ENCODE results near the gene IL24. TPM values are rescaled to one million over a fixed set of nuclear protein-coding genes. Genes with fewer than 3 reads are reported as not detected.

The IL24 gene
- total RNA-seq, 1 donor from 2014 or later = not detected

GRCh38 chr1:206951318-206952100 lies 54.3 kb downstream of the IL24 start:
- no peak for DNase-seq (ENCODE audit: low read depth in 2 of 2)

GRCh38 chr1:206952171-206952570 lies 54.9 kb downstream of the IL24 start:
- DNase-seq (ENCODE audit: low read depth in 2 of 2) = no peak

- no peak for DNase-seq (ENCODE audit: low read depth in 2 of 2)
Observed at GRCh38 chr1:206953126-206953525, 55.9 kb downstream of the IL24 start.

GRCh38 chr1:206953626-206954025 lies 56.4 kb downstream of the IL24 start:
- DNase-seq (ENCODE audit: low read depth in 2 of 2) = no peak

Other genes with a start within 250 kb of the IL24 start
- 24.6 and 30.2 TPM in 2 replicates for gene MAPKAPK2, start 212.5 kb upstream of the IL24 start, total RNA-seq
- gene IL19, start 126.7 kb upstream of the IL24 start, total RNA-seq = not detected in 2 replicates
- gene IL10, start 124.9 kb upstream of the IL24 start, total RNA-seq = not detected in 2 replicates
- not detected in 2 replicates for gene IL20, start 31.8 kb upstream of the IL24 start, total RNA-seq
- not detected in 2 replicates for gene FCMR, start 24.5 kb downstream of the IL24 start, total RNA-seq
- not detected in 2 replicates for gene PIGR, start 49.0 kb downstream of the IL24 start, total RNA-seq
- gene FCAMR, start 73.0 kb downstream of the IL24 start, total RNA-seq = not detected in 2 replicates
- not detected in 2 replicates for gene C1orf116, start 135.3 kb downstream of the IL24 start, total RNA-seq
- 3.9 and 5.8 TPM in 2 replicates for gene YOD1, start 153.8 kb downstream of the IL24 start, total RNA-seq
- gene PFKFB2, start 155.8 kb downstream of the IL24 start, total RNA-seq = 0.87 and 0.99 TPM in 2 replicates
- not detected in 2 replicates for gene C4BPB, start 191.4 kb downstream of the IL24 start, total RNA-seq
- gene C4BPA, start 206.8 kb downstream of the IL24 start, total RNA-seq = not detected in 2 replicates